NT2/D1 (cell line): ENCODE results near the gene SGSM2.

Source experiments
- YY1 ChIP-seq: IDR thresholded peaks from 2 replicates; pipeline ENCODE4 v1.6.1; 2011; ENCODE audit not compliant: insufficient read length, insufficient read depth
- ZNF274 ChIP-seq: IDR thresholded peaks from 2 replicates; pipeline ENCODE4 v1.6.1; 2011; ENCODE audit warnings: mild to moderate bottlenecking, low read depth, low read length

- TF ChIP-seq YY1 (no peak), ZNF274 (no peak)
Measured at GRCh38 chr17:2399572-2400473, 62.5 kb downstream of the SGSM2 start.
